ENCODE measurements around the gene DUSP5.

DNA sequence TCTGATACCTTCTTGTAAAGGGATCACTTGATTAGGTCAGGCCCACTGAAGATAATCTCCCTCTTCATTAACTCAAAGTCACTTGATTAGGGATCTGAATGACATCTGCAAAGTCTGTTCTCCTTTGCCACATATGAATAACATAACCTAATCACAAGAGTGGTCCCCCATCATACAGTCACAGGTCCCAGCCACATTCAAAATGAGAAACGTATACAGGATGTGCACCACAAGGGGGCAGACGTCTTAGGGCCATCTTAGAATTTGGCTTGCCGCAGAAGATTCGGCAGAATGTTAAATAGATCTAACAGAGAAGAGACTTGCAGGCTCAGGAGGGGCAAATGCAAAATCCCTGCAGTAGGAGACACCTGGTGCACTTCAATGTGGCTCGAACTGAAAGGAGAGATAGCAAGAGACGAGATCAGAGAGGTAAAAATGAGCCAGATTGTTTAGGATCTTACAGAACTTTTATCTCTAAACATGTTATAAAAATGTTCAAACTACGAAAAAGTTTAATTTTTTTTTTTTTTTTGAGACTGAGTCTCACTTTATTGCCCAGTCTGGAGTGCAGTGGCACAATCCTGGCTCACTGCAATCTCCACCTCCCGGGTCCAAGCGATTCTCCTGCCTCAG is 59.4 kb downstream of the DUSP5 start:
- TF ChIP-seq POLR2A (IDR thresholded peaks at IDR 0.05) = no peak
- TF ChIP-seq, protein P1, sequence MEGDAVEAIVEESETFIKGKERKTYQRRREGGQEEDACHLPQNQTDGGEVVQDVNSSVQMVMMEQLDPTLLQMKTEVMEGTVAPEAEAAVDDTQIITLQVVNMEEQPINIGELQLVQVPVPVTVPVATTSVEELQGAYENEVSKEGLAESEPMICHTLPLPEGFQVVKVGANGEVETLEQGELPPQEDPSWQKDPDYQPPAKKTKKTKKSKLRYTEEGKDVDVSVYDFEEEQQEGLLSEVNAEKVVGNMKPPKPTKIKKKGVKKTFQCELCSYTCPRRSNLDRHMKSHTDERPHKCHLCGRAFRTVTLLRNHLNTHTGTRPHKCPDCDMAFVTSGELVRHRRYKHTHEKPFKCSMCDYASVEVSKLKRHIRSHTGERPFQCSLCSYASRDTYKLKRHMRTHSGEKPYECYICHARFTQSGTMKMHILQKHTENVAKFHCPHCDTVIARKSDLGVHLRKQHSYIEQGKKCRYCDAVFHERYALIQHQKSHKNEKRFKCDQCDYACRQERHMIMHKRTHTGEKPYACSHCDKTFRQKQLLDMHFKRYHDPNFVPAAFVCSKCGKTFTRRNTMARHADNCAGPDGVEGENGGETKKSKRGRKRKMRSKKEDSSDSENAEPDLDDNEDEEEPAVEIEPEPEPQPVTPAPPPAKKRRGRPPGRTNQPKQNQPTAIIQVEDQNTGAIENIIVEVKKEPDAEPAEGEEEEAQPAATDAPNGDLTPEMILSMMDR (IDR thresholded peaks at IDR 0.05 in 4 of 5, conservative IDR thresholded peaks at IDR 0.05 in 1 of 5) = peak in 3 of 5 experiments; percentile 21 to 63 (median 50)
